GM19397 (cell line): ENCODE data around the gene NUB1.
"Not testable (repeated sequence)": the region's sequence is repeated elsewhere in the genome, so short reads cannot be mapped to it uniquely, and the experiment has no call there.

ENCODE experiments used
- ATAC-seq: cut with Tn5 transposase; IDR thresholded peaks from one replicate; pipeline ENCODE4 v1.9.1; 2021; ENCODE audit warnings: mild to moderate bottlenecking, moderate library complexity; ENCODE audit not compliant: unreplicated experiment

The NUB1 gene, protein sequence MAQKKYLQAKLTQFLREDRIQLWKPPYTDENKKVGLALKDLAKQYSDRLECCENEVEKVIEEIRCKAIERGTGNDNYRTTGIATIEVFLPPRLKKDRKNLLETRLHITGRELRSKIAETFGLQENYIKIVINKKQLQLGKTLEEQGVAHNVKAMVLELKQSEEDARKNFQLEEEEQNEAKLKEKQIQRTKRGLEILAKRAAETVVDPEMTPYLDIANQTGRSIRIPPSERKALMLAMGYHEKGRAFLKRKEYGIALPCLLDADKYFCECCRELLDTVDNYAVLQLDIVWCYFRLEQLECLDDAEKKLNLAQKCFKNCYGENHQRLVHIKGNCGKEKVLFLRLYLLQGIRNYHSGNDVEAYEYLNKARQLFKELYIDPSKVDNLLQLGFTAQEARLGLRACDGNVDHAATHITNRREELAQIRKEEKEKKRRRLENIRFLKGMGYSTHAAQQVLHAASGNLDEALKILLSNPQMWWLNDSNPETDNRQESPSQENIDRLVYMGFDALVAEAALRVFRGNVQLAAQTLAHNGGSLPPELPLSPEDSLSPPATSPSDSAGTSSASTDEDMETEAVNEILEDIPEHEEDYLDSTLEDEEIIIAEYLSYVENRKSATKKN

DNA sequence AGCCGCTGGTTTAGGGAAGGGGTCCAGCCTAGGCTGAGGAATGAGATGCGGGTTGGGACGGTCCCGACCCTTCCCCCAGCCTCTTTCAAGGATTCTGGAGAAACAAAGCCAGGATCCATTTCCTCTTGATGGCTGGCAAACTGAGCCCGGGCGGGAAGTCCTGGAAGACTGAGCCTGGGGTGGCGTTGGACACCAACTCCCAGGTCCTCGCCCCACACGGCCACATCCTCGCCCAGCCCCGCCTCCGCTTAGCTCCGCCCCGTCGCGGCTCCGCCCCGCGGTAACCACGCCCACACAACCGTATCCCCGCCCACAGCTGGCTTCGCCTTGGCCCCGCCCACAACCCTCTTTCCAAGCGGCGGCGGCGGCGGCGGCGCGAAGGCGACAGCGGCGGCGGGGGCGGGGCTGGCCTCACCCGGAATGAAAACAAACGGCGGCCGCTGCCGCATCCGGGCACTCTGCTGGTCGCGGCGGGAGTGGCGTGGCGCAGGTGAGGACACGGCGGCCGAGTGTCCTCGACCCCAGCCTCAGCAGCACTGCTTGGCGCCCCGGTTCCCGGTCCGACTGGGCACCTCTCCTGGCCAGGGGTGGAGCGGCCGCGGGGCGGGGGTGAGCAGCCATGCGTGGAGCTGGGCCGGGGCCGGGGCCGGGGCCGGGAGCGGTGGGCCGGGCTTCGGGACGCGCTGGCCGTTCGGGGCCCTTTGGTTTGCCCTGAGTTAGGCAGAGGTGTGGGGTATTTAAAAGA is at the start of gene NUB1:
Gene NUB1 (plus strand): TSS at position 456 of the 745 bp plus-strand sequence. CDS start 3,538 bp downstream, outside the sequence.
- peak; percentile 62 for ATAC-seq

DNA sequence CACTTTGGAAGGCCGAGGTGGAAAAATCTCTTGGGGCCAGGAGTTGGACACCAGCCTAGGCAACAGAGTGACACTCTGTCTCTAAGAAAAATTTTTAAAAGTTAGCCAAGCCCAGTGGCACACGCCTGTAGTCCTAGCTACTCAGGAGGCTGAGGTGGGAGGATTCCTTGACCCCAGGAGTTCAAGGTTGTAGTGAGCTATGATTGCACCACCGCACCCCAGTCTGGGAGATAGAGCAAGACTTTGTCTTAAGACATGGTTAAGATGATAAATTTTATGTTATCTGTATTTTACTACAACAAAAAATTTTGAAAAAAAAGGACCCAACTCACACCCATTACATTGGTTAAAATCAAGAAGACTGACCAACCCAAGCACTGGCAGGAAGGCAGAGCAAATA is 48.8 kb upstream of the NUB1 start:
- ATAC-seq, result no peak

DNA sequence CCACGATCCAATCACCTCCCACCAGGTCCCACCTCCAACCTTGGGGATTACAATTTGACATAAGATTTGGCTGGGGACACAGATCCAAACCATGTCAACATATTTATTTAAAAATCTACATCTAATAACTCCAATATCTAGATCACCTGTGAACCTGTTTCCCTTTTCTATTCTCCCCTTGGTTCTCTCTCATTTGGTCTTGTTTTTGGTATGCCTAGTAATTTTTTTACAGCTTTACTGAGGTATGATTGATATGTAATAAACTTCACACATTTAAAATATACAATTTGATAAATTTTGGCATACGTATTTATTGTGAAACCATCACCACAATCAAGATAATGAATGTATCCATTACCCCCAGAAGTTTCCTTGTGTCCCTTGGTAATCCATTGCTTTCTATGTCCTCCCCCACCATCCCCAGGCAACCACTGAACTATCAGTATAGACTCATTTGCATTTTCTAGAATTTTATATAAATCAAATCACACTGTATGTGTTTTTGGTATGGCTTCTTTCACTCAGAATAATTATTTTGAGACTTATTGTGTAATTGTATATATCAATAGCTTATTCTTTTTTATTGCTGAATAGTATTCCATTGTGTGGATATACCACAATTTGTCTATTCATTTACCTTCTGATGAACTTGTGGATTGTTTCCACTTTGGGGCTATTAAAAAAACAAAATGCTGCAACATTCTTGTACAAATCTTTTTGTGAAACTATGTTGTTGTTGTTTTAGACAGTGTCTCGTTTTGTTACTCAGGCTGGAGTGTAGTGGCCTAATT is 45.2 kb upstream of the NUB1 start:
- ATAC-seq, result no peak

DNA sequence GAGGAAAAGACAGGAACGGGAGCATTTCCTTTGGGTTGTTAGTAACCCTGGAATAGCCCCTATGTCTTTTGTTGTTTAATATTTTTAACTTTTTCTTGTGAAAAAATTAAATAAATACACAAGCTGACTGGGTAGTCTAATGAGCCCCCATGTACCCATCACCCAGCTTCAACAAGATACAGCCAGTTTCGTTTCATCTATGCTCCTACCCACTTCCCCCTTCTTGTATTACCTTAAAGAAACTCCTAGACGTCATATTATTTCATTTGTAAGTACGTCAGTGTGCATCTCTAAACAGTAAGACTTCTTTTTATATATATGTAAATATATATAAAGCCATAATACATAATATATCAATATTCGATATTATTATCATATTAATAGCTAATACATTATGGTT is 42.8 kb upstream of the NUB1 start:
- ATAC-seq, result no peak

DNA sequence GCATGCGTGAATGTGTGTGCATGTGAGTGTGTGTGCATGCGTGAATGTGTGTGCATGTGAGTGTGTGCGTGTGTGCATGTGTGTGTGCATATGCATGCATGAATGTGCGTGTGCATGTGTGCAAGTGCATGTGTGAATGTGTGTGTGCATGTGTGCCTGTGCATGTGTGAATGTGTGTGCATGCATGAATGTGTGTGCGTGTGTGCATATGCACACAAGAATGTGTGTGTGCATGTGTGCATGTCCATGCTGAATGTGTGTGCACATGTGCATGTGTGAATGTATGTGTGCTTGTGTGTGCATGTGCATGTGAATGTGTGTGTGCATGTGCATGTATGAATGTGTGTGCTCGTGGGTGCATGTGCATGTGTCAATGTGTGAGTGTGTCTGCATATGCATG is 42.1 kb upstream of the NUB1 start:
- ATAC-seq, result no peak

DNA sequence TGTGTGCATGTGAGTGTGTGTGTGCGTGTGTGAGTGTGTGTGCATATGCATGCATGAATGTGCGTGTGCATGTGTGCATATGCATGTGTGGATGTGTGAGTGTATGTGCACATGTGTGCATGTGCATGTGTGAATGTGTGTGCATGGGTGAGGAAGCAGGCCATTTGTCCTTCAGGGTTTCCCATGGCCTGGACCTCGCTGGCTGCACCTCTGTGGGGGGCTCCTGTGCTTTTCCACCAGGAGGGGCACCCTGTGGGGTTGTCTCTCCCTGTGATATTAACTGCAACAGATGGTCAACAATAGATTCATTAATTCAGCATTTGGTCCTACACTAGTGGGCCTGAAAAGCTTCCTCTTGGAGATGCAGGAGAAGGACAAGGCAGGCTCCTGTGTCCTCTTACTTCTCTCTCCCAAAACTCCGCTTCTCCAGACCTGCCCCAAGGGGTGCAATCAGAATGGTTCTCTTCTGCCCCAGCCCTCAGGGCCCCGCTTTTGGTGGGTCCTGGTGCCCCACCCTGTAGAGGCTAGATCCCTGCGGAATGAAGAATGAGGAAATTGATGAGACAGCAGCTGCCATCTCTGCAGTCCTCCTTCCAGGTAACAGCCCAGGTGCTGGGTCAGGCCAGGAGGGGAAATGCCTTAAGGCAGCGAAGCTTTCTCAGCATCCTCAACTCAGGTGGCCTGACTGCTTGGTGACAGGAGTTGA is 41.5 kb upstream of the NUB1 start:
- ATAC-seq, result no peak

DNA sequence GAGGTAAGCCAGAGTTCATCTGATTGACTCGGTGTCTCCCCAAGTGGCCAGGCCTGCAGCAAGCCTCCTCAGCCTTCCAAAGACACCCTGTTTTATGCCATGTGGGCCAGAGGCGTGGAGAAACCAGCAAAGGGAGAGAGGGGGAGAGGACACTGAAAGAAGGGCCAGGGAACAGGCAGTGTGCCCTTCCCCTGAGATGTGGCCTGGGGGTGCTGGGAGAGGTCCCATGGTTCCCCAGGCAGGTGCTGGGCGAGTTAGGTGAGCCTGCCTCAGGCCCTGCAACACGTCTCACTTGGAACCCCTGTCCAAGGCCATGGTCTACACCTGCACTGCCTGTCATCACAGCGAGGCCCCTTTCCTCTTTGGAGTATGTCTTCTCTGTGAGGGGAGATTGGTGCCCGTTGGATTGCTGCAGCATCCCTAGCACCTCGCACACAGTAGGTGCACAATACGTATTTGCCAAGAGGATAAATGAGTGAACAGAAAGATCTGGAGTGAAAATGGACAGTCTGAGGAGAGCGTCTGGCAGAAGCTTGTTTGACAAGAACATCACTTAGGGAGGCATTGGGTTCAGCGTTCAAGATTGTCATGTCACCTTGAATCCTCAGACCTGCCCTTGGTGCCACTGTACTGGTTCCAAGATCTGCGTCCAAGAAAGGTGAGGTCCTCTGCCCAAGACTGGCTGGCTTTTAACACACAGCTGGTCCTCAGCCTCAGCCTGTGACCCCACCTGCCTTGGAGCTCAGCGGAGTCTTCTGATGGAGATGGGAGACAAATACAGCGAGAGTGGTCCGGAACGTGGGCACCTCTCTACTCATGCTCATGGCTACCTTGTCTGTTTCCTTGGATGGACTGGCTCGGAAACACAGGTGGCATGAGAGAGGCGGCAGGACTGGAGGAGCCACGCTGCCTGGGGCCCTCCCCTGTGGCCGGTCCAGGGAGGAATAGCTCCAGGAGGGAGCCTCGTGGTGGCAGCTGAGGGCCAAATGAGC is 39.8 kb upstream of the NUB1 start:
- ATAC-seq, result no peak

DNA sequence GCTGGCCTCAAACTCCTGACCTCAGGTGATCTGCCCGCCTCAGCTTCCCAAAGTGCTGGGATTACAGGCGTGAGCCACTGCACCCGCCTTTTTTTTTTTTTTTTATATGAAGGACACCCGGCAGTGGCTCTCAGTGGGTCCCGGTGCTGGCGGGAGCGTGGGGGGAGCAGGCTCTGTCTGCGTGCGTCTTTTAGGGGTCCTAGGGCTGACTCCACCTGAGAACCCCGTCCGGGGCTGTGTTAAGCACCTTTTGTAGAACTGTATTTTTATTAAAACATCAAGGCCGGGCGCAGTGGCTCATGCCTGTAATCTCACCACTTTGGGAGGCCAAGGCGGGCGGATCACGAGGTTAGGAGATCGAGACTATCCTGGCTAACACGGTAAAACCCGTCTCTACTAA is 37.4 kb upstream of the NUB1 start:
- ATAC-seq, result not testable (repeated sequence)

DNA sequence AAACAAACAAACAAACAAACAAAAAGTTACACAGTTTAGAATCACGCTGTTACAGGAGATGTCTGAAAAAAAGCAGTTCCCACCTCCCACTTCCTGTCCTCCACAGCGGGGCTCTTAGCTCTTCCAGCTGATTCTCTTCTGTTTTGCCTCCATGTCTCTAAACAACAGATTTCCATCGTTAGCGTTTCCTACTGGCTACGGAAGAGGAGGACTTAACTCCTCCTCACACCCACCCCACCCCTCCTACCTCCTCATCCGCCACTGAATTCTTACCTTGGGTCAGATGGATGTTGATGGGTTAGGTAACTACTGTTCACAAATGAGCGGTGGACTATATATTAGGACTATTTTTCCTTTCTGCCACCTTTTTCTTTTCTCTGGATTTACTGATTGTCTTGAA is 36.8 kb upstream of the NUB1 start:
- no peak for ATAC-seq

DNA sequence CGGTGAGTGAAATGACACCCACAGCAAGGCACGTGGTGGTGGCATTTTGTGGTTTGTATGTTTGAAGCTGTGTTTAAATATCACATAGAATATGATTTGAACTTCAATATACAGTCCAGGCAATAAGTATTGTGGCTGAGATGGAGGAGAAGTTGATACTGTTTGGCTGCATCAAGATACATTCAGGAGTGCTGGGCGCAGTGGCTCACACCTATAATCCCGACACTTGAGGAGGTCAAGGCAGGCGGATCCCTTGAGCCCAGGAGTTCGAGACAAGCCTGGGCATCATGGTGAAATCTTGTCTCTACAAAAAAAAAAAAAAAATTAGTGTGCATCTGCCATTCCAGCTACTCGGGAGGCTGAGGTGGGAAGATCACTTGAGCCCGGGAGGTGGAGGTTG is 35.2 kb upstream of the NUB1 start:
- ATAC-seq, result no peak

DNA sequence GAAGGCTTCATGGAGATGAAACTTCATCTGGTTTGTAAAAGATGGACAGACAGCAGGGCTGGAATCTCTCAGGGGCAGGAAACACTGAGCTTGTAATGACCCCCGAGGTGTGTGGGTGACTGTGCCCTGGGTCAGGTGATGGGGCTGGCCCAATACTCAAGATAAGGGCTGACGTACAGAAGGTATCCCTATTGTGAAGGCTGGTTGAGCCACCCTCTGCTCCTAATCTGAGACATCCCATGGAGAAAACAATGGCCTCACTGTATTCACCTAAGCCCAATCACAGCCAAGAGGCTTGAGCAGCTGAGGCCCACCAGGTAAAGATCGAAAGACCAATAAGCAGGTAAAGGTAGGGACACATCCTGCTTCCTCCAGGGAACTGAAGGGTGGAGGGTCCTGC is 34.8 kb upstream of the NUB1 start:
- no peak for ATAC-seq

DNA sequence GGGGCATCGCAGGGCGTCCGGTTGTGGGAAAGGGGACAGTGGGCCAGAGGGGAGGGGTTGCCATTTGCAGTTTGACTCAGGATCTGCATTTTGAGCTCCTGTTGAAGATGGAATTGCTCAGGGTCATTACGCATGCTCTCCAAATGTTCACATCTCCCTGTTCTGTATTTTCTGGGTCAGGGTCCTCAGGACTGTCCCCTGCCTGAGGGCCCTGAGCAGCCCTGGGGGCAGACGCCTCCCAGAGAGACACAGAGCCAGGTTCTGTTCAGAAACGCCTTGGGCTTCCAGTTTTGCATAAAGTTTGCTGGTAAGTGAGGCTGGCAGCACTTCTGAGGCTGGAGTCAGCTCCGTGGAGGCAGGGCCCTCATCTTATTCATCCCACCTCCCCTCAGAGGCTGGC is 34.1 kb upstream of the NUB1 start:
- ATAC-seq, result no peak

DNA sequence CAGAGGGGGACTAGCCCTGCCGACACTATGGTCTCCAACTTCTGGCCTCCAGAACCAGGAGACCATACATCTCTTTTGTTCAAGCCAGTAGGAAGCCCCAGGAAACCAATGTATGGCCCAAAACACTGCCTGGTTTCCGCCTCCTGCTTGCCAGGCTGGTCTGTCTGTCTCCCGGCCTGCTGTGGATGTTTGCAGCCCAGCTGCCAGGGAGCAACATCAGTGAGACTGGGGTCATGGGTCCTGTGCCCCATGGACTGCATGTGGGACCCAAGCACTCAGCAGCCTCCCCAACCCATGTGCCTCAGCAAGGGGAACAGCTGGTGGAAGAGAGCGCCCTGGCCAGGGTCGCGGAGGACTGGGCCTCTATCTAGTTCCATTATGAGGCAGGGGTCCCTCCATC is 33.4 kb upstream of the NUB1 start:
- no peak for ATAC-seq

DNA sequence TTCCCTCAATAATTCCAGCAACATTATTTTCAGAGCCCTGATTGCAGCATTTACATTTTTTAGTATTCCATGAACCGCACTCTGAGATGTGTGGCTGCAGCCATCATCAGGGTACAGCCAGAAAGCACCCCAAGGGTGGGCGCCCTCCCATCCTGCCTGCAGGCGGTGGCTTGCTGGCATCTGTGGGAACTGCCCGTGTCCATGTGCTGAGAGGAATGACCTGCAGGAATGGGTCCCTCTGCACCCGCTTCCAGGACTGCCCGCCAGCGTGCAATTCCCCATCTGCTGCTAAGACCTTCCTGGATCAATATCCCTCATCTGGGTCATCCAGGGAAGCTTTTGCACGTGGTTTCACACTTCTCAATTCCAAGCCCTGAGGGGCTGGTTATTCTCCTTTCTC is 32.8 kb upstream of the NUB1 start:
- no peak for ATAC-seq

DNA sequence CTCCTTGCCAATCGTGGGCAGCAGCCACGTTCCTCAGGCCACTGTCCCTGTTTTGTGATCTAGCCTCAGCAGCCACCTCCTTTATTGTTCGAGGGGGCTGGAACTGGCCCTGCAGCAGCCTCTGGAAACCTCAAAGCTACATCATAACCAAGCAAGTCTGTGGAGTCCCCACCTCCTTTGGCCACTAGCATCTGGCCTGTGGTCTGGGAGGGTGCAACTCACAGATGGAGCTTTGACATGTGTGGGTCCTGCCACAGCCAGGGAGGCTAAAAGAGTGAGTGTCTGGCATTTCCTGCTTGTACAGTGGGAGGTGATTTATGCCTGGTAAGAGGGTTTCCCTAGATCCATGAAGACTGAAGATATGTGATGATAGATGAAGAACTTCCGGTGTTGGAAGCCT is 32.3 kb upstream of the NUB1 start:
- no peak for ATAC-seq

DNA sequence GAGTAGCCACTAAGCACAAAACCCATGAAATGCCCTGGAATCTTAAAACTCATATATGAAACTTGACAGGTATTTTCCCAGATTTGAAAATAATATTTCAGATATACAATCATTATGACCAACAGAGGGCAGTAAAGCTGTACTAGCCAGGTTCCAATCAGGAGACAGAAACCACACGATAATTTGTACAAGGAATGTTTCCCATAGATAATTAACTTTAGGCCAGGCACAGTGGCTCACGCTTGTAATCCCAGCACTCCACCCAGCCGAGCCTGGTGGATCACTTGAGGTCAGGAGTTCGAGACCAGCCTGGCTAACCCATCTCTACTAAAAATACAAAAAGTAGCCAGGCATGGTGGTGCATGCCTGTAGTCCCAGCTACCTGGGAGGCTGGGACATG is 31.0 kb upstream of the NUB1 start:
- no peak for ATAC-seq

DNA sequence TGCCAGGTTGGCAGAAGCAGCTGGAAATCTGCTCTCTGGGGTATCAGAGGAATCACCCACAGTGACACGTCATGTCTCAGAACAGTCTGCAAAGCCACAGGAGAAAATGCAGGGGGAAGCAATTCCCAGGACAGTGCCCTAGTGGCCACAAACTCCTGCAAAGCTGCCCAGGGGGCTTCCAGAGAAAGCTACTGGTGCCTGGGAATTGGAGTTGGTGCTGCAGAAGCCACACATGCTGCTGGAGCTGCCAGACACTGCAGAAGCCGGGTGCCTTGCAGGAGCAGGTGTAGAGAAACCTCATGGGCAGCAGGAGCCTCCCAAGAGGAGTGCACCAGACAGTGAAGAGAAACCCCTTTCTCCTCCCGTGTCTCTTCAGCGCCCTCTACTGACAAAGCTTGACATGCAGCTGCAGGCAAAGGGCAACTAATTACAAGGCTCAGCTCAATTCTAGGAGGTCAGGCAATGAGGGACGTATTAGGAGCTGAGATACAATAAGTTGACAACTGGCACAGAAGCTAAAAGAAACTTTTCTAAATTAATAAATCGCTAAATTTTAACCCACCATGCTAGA is 30.2 kb upstream of the NUB1 start:
- ATAC-seq, result no peak

DNA sequence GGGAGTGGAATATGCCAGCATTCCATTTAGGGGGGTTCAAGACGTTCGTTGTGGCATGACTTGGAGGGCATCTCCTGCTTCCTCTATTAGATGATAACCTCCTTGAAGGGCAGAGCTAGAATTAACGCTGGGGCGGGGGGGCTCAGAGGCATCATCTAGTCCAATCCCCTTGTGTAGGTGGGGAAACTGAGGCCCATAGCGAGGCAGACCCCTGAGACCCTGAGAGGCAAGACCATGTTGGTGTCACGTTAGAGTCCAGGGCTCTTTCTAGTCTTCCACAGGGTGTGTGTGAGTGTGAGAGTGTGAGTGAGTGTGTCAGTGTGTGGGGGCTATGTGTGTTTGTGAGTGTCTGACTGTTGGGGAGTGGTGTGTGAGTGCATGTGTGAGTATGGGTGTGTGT is 29.3 kb upstream of the NUB1 start:
- no peak for ATAC-seq
